CD4-positive, alpha-beta memory T cell (primary cell): ENCODE measurements around the gene GALNT4. TPM values are rescaled to one million over a fixed set of nuclear protein-coding genes. Genes with fewer than 3 reads are reported as not detected.

Experiments used
- CTCF ChIA-PET: fragments of 350-600 bp; sonication (Branson Sonifier 250); formaldehyde crosslinking; loops from one replicate; lab custom pipeline; 2021; ENCODE audit warnings: inconsistent platforms; ENCODE audit not compliant: partially characterized antibody; lab: Charles Lee
- POLR2A ChIA-PET: fragments of 350-600 bp; sonication (Branson Sonifier 250); formaldehyde crosslinking; loops from one replicate; lab custom pipeline; 2021; ENCODE audit not compliant: partially characterized antibody; lab: Charles Lee
- DNase-seq, 5 donors: peaks; one replicate each; pipeline versions ENCODE4 v3.0.0 to v3.0.0-alpha.2; 2020 to 2022; ENCODE audit warnings: mixed read lengths in 1 of 5
- H3K27ac ChIP-seq: one replicate; pipeline ENCODE4 v1.7.0; 2013; ENCODE audit warnings: low read depth, low read length
- H3K27me3 ChIP-seq: 2 replicates; pipeline ENCODE4 v1.7.0; 2013; ENCODE audit warnings: mild to moderate bottlenecking, low read length, moderate library complexity; ENCODE audit not compliant: insufficient read depth
- H3K36me3 ChIP-seq: 2 replicates; pipeline ENCODE4 v1.7.0; 2013; ENCODE audit warnings: mild to moderate bottlenecking, low read length, moderate library complexity; ENCODE audit not compliant: insufficient read depth
- H3K4me1 ChIP-seq: 2 replicates; pipeline ENCODE4 v1.7.0; 2013; ENCODE audit warnings: mild to moderate bottlenecking, low read length, moderate library complexity; ENCODE audit not compliant: insufficient read depth
- H3K4me3 ChIP-seq, 2 donors: one replicate each; pipeline ENCODE4 v1.7.0; 2013; ENCODE audit warnings: low read length in 2 of 2, mild to moderate bottlenecking in 1 of 2
- H3K9me3 ChIP-seq, 2 donors: one replicate each; pipeline ENCODE4 v1.7.0; 2013; ENCODE audit warnings: low read length in 2 of 2, control low read depth in 1 of 2; ENCODE audit not compliant: control insufficient read depth in 1 of 2
- H3K27ac Mint-ChIP-seq, 7 donors: one replicate each; pipeline ENCODE4 v1.8.0; 2020 to 2021; ENCODE audit warnings: mixed read lengths in 7 of 7, mild to moderate bottlenecking in 6 of 7, inconsistent platforms in 3 of 7, moderate library complexity in 3 of 7
- H3K27me3 Mint-ChIP-seq, 2 donors: one replicate each; pipeline ENCODE4 v1.8.0; 2020 to 2021; ENCODE audit warnings: mixed read lengths in 2 of 2
- H3K36me3 Mint-ChIP-seq, 2 donors: one replicate each; pipeline ENCODE4 v1.8.0; 2020 to 2021; ENCODE audit warnings: mixed read lengths in 2 of 2, inconsistent platforms in 1 of 2, mild to moderate bottlenecking in 1 of 2
- H3K4me1 Mint-ChIP-seq, 4 donors: one replicate each; pipeline ENCODE4 v1.8.0; 2020 to 2021; ENCODE audit warnings: mixed read lengths in 4 of 4, mild to moderate bottlenecking in 1 of 4
- H3K4me3 Mint-ChIP-seq, 8 donors: one replicate each; pipeline ENCODE4 v1.8.0; 2020 to 2021; ENCODE audit warnings: mixed read lengths in 8 of 8, mild to moderate bottlenecking in 7 of 8, moderate library complexity in 6 of 8, inconsistent platforms in 3 of 8
- H3K9me3 Mint-ChIP-seq, 8 donors: one replicate each; pipeline ENCODE4 v1.8.0; 2020 to 2021; ENCODE audit warnings: mixed read lengths in 8 of 8, mild to moderate bottlenecking in 5 of 8, inconsistent platforms in 3 of 8, moderate library complexity in 1 of 8
- intact Hi-C: fragments of 100-400 bp; cut with micrococcal nuclease; formaldehyde crosslinking; loops from one replicate; pipeline ENCODE4 v1.15.1; 2023
- polyA plus RNA-seq, 2 donors: library from polyadenylated mRNA; unstranded; fragments of 300-500 nt; fragmentation: Illumina TruSeq; gene quantifications; one replicate each; pipeline ENCODE4 v1.2.3, GENCODE V29; 2021
- total RNA-seq, 2 experiments: library from RNA; stranded (reverse); gene quantifications; one replicate each; pipeline ENCODE4 v1.2.3, GENCODE V29; 2021

The GALNT4 gene
- total and polyA plus RNA-seq, 4 experiments from 2014 or later, result 2.8 to 7.6 (median 5.3) TPM

- CTCF ChIA-PET, result no interaction called here
- Histone ChIP-seq H3K9me3 (no peaks in the 10 kb centered on the region), H3K27ac (no peak overlapping the region), H3K36me3 (no peaks in the 10 kb centered on the region), H3K4me3 (no peak overlapping the region), H3K27me3 (no peaks in the 10 kb centered on the region), H3K4me1 (no peaks in the 10 kb centered on the region)
- Mint-ChIP-seq H3K4me3 (no peak overlapping the region), H3K9me3 (peaks cover 0 to 4% (median 0%) of the 10 kb centered on the region in 8 donors), H3K27ac (no peak overlapping the region), H3K36me3 (no peaks in the 10 kb centered on the region), H3K27me3 (no peaks in the 10 kb centered on the region), H3K4me1 (peaks cover 0 to 4% (median 0%) of the 10 kb centered on the region in 4 donors)
- intact Hi-C loops, result no loop called here
- DNase-seq, result no peak
- POLR2A ChIA-PET, result no interaction called here
Measured at GRCh38 chr12:89565002-89565401, 40.4 kb upstream of the GALNT4 start.

GRCh38 chr12:89559753-89560152 lies 35.2 kb upstream of the GALNT4 start:
- POLR2A ChIA-PET, result no interaction called here
- H3K27me3 Mint-ChIP-seq, result no peaks in the 10 kb centered on the region
- H3K4me1 Mint-ChIP-seq, result peaks cover 0 to 4% (median 0%) of the 10 kb centered on the region in 4 donors
- Histone ChIP-seq H3K4me3 (no peak overlapping the region), H3K27me3 (no peaks in the 10 kb centered on the region), H3K9me3 (no peaks in the 10 kb centered on the region), H3K27ac (no peak overlapping the region), H3K36me3 (no peaks in the 10 kb centered on the region), H3K4me1 (no peaks in the 10 kb centered on the region)
- no peak overlapping the region for H3K4me3 Mint-ChIP-seq
- peaks cover 0 to 3% of the 10 kb centered on the region in 2 donors for H3K36me3 Mint-ChIP-seq
- intact Hi-C loops, result no loop called here
- DNase-seq, result no peak
- no peak overlapping the region for H3K27ac Mint-ChIP-seq
- CTCF ChIA-PET, result interaction anchor here (2.3 kb wide), 1 partner anchor 16 kb away, joined by 6 read pairs; no protein-coding TSS in a partner anchor
- peaks cover 0 to 4% (median 0%) of the 10 kb centered on the region in 8 donors for H3K9me3 Mint-ChIP-seq

GRCh38 chr12:89556976-89557375 lies 32.4 kb upstream of the GALNT4 start:
- Mint-ChIP-seq H3K27me3 (peaks cover 0 to 3% of the 10 kb centered on the region in 2 donors), H3K36me3 (peaks cover 0 to 9% of the 10 kb centered on the region in 2 donors), H3K4me1 (peaks cover 0 to 4% (median 0%) of the 10 kb centered on the region in 4 donors), H3K9me3 (peaks cover 0 to 4% (median 0%) of the 10 kb centered on the region in 8 donors), H3K4me3 (no peak overlapping the region), H3K27ac (no peak overlapping the region)
- H3K9me3 ChIP-seq, result no peaks in the 10 kb centered on the region
- no peaks in the 10 kb centered on the region for H3K4me1 ChIP-seq
- intact Hi-C loops, result no loop called here
- no peak for DNase-seq
- no peak overlapping the region for H3K27ac ChIP-seq
- CTCF ChIA-PET, result no interaction called here
- H3K27me3 ChIP-seq, result no peaks in the 10 kb centered on the region
- H3K4me3 ChIP-seq, result no peak overlapping the region
- POLR2A ChIA-PET, result no interaction called here
- H3K36me3 ChIP-seq, result no peaks in the 10 kb centered on the region

GRCh38 chr12:89552376-89552775 lies 27.8 kb upstream of the GALNT4 start:
- POLR2A ChIA-PET, result no interaction called here
- Histone ChIP-seq H3K4me1 (no peaks in the 10 kb centered on the region), H3K9me3 (no peaks in the 10 kb centered on the region), H3K4me3 (no peak overlapping the region), H3K27ac (no peak overlapping the region), H3K36me3 (no peaks in the 10 kb centered on the region), H3K27me3 (no peaks in the 10 kb centered on the region)
- Mint-ChIP-seq H3K4me3 (peak overlapping the region in 1 of 8 donors; percentile 50), H3K27ac (no peak overlapping the region), H3K27me3 (peaks cover 0 to 3% of the 10 kb centered on the region in 2 donors), H3K9me3 (peaks cover 0 to 4% (median 1%) of the 10 kb centered on the region in 8 donors), H3K36me3 (peaks cover 0 to 9% of the 10 kb centered on the region in 2 donors), H3K4me1 (no peaks in the 10 kb centered on the region)
- CTCF ChIA-PET, result interaction anchor here (2.6 kb wide), 1 partner anchor 9 kb away, joined by 6 read pairs; no protein-coding TSS in a partner anchor
- no peak for DNase-seq
- intact Hi-C loops, result no loop called here

GRCh38 chr12:89551747-89552146 lies 27.2 kb upstream of the GALNT4 start:
- no peak overlapping the region for H3K27ac ChIP-seq
- Mint-ChIP-seq H3K4me3 (no peak overlapping the region), H3K4me1 (no peaks in the 10 kb centered on the region), H3K36me3 (peaks cover 0 to 9% of the 10 kb centered on the region in 2 donors), H3K27ac (no peak overlapping the region), H3K27me3 (peaks cover 0 to 6% of the 10 kb centered on the region in 2 donors), H3K9me3 (peaks cover 0 to 4% (median 1%) of the 10 kb centered on the region in 8 donors)
- H3K9me3 ChIP-seq, result no peaks in the 10 kb centered on the region
- H3K4me1 ChIP-seq, result no peaks in the 10 kb centered on the region
- ChIA-PET CTCF (interaction anchor here (2.6 kb wide), 1 partner anchor 8 kb away, joined by 6 read pairs; no protein-coding TSS in a partner anchor), POLR2A (no interaction called here)
- no peaks in the 10 kb centered on the region for H3K36me3 ChIP-seq
- no peaks in the 10 kb centered on the region for H3K27me3 ChIP-seq
- intact Hi-C loops, result no loop called here
- no peak overlapping the region for H3K4me3 ChIP-seq
- no peak for DNase-seq

GRCh38 chr12:89547101-89547500 lies 22.5 kb upstream of the GALNT4 start:
- Mint-ChIP-seq H3K4me1 (peaks cover 4 to 14% (median 9%) of the 10 kb centered on the region in 4 donors), H3K9me3 (peaks cover 0 to 3% (median 0%) of the 10 kb centered on the region in 8 donors), H3K36me3 (no peaks in the 10 kb centered on the region), H3K27me3 (peaks cover 0 to 3% of the 10 kb centered on the region in 2 donors), H3K27ac (peak overlapping the region in 1 of 7 donors; percentile 5), H3K4me3 (no peak overlapping the region)
- no peaks in the 10 kb centered on the region for H3K9me3 ChIP-seq
- no peak overlapping the region for H3K27ac ChIP-seq
- ChIA-PET CTCF (interaction anchor here (0.9 to 2.1 kb wide), 5 partner anchors 15 to 556 kb away, joined by 3 to 7 read pairs (median 4); no protein-coding TSS in a partner anchor), POLR2A (no interaction called here)
- H3K4me1 ChIP-seq, result no peaks in the 10 kb centered on the region
- H3K4me3 ChIP-seq, result no peak overlapping the region
- intact Hi-C loops, result loop anchor here (10.0 kb wide), 1 partner anchor 788 kb away; no protein-coding TSS in a partner anchor
- H3K27me3 ChIP-seq, result no peaks in the 10 kb centered on the region
- no peaks in the 10 kb centered on the region for H3K36me3 ChIP-seq
- DNase-seq, result no peak

- CTCF ChIA-PET, result interaction anchor here (3.7 to 4.3 kb wide), 2 partner anchors 313 to 619 kb away, joined by 21 to 51 read pairs; no protein-coding TSS in a partner anchor
- H3K27me3 ChIP-seq, result no peaks in the 10 kb centered on the region
Measured at GRCh38 chr12:89546151-89546550, 21.6 kb upstream of the GALNT4 start.

More at GRCh38 chr12:89546151-89546550, 21.6 kb upstream of the GALNT4 start:
- Histone ChIP-seq H3K4me1 (no peaks in the 10 kb centered on the region), H3K27ac (no peak overlapping the region), H3K9me3 (no peaks in the 10 kb centered on the region), H3K36me3 (no peaks in the 10 kb centered on the region), H3K4me3 (no peak overlapping the region)
- peaks cover 0 to 3% of the 10 kb centered on the region in 2 donors for H3K27me3 Mint-ChIP-seq
- H3K4me3 Mint-ChIP-seq, result no peak overlapping the region
- intact Hi-C loops, result loop anchor here (10.0 kb wide), 1 partner anchor 789 kb away; no protein-coding TSS in a partner anchor
- H3K27ac Mint-ChIP-seq, result no peak overlapping the region
- no peaks in the 10 kb centered on the region for H3K9me3 Mint-ChIP-seq
- no peak for DNase-seq
- H3K4me1 Mint-ChIP-seq, result peaks cover 4 to 16% (median 10%) of the 10 kb centered on the region in 4 donors
- POLR2A ChIA-PET, result no interaction called here
- no peaks in the 10 kb centered on the region for H3K36me3 Mint-ChIP-seq
